ENCODE data around the gene ZNF333.

DNA sequence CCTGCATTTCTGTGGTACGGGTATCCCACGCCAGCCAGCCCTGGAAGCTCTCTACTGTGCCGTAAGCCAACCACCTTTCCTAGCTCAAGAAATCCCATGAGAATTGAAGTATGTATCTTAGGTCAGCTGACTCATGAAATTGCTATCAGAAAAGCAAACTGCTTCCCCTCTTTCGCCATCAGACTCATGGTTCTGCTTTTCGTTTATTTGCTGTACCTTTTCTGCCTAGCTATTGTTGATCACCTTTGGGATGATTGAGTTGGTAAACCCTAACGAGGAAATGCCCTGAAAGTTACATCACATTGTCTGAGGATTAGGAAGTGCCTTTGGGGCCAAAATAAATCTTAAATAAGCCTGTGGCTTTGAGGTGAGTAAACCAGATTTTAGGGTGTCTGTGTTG is 15.1 kb upstream of the ZNF333 start, which contains the start of gene ADGRE3:
- TF ChIP-seq CTCF (conservative IDR thresholded peaks at IDR 0.05; ENCODE audit: low read depth, low read length) (no peak), RAD21 (IDR thresholded peaks at IDR 0.05; ENCODE audit: low read length) (no peak)

Measured in IMR-90 (cell line).